GM12878 (cell line): ENCODE data around the gene SF3A1. TPM values are rescaled to one million over a fixed set of nuclear protein-coding genes. Genes with fewer than 3 reads are reported as not detected.

Experiments used
- EP300 ChIP-seq, 2 experiments: fragments of 150-350 bp in 1 of 2; IDR thresholded peaks; 2 replicates each; pipeline ENCODE4 v1.6.1; 2011 to 2012; ENCODE audit warnings: low read depth in 2 of 2, low read length in 2 of 2, borderline replicate concordance in 1 of 2, improper control_type of control experiment in 1 of 2, inconsistent platforms in 1 of 2; ENCODE audit not compliant: control insufficient read depth in 1 of 2
- EZH2 ChIP-seq: IDR thresholded peaks from 2 replicates; pipeline ENCODE4 v1.6.1; 2012; ENCODE audit warnings: low read depth, mild to moderate bottlenecking, control low read depth, inconsistent platforms, low read length, borderline replicate concordance; ENCODE audit not compliant: control insufficient read depth
- KAT2A ChIP-seq: conservative IDR thresholded peaks from 2 replicates; pipeline ENCODE4 v1.6.1; 2011; ENCODE audit warnings: low read depth, low read length; ENCODE audit not compliant: control insufficient read depth
- MTA2 ChIP-seq: fragments of 450-650 bp; IDR thresholded peaks from 2 replicates; pipeline ENCODE4 v1.6.1; 2016; ENCODE audit warnings: low read depth, mild to moderate bottlenecking, moderate library complexity
- MTA3 ChIP-seq: IDR thresholded peaks from 2 replicates; pipeline ENCODE4 v1.6.1; 2012; ENCODE audit warnings: low read length, inconsistent platforms, borderline replicate concordance
- MYC ChIP-seq: IDR thresholded peaks from 2 replicates; pipeline ENCODE4 v1.6.1; 2011; ENCODE audit warnings: mild to moderate bottlenecking, low read length, moderate library complexity, inconsistent platforms; ENCODE audit not compliant: insufficient read depth, insufficient replicate concordance, insufficient read length, severe bottlenecking
- PAX5 ChIP-seq: IDR thresholded peaks from 2 replicates; pipeline ENCODE4 v1.6.1; 2011; ENCODE audit warnings: low read depth, low read length, borderline replicate concordance
- PML ChIP-seq: IDR thresholded peaks from 2 replicates; pipeline ENCODE4 v1.6.1; 2012; ENCODE audit warnings: low read length, inconsistent platforms
- SPI1 ChIP-seq: IDR thresholded peaks from 2 replicates; pipeline ENCODE4 v1.6.1; 2011; ENCODE audit warnings: low read depth, mild to moderate bottlenecking, low read length, moderate library complexity, borderline replicate concordance; ENCODE audit not compliant: insufficient read depth
- TAF1 ChIP-seq: IDR thresholded peaks from 2 replicates; pipeline ENCODE4 v1.6.1; 2011; ENCODE audit warnings: mild to moderate bottlenecking, low read depth, low read length, borderline replicate concordance
- polyA plus RNA-seq, 11 experiments: library from polyadenylated mRNA; depleted of rRNA in 4 of 11; unstranded in 6 of 11; stranded (reverse) in 5 of 11; fragments of >200 nt; fragmentation: Nextera tagmentation in 4 of 11; fragmentation: Illumina TruSeq in 1 of 11; extraction: Ambion mirVana in 4 of 11; extraction: Trizol in 1 of 11; gene quantifications; 1 replicate in 1 of 11; 2 replicates in 10 of 11; pipeline versions ENCODE4 v1.2.1 to v1.2.3, GENCODE V29; 2011 to 2016; ENCODE audit warnings: inconsistent platforms in 2 of 11, missing spikeins in 2 of 11, low read depth in 1 of 11
- total RNA-seq, 4 experiments: library from RNA; depleted of rRNA in 3 of 4; stranded (reverse); fragments of >200 nt in 3 of 4; fragmentation: Illumina TruSeq in 1 of 4; extraction: Trizol in 1 of 4; gene quantifications; 2 replicates each; pipeline versions ENCODE4 v1.2.1 to v1.2.3, GENCODE V29; 2013 to 2021
- TF ChIP-seq, protein P1 (sequence below): fragments of 450-650 bp; formaldehyde crosslinking; IDR thresholded peaks from 2 replicates; pipeline ENCODE4 v1.4.0; 2020; ENCODE audit warnings: mild to moderate bottlenecking, moderate library complexity
- TF ChIP-seq, protein P2 (sequence below): fragments of 450-650 bp; formaldehyde crosslinking; IDR thresholded peaks from 2 replicates; pipeline ENCODE4 v1.5.0; 2022; ENCODE audit warnings: mild to moderate bottlenecking, missing genetic modification characterization
- TF ChIP-seq, protein P3 (sequence below): fragments of 450-650 bp; formaldehyde crosslinking; IDR thresholded peaks from 2 replicates; pipeline ENCODE4 v1.4.0; 2022; ENCODE audit warnings: mild to moderate bottlenecking, moderate library complexity
- TF ChIP-seq, protein P4 (sequence below): IDR thresholded peaks from 2 replicates; pipeline ENCODE4 v1.6.1; 2011; ENCODE audit warnings: low read depth, low read length, improper control_type of control experiment, borderline replicate concordance
- TF ChIP-seq, protein P5 (sequence below): fragments of 450-650 bp; IDR thresholded peaks from 2 replicates; pipeline ENCODE4 v1.6.1; 2016; ENCODE audit warnings: mild to moderate bottlenecking

SF3A1 gene
- total and polyA plus RNA-seq, 10 of the 15 experiments (the other 5 are each of a cell fraction or from before 2014, with no cell fraction given) = 10.4 to 239 (median 46.0) TPM

DNA sequence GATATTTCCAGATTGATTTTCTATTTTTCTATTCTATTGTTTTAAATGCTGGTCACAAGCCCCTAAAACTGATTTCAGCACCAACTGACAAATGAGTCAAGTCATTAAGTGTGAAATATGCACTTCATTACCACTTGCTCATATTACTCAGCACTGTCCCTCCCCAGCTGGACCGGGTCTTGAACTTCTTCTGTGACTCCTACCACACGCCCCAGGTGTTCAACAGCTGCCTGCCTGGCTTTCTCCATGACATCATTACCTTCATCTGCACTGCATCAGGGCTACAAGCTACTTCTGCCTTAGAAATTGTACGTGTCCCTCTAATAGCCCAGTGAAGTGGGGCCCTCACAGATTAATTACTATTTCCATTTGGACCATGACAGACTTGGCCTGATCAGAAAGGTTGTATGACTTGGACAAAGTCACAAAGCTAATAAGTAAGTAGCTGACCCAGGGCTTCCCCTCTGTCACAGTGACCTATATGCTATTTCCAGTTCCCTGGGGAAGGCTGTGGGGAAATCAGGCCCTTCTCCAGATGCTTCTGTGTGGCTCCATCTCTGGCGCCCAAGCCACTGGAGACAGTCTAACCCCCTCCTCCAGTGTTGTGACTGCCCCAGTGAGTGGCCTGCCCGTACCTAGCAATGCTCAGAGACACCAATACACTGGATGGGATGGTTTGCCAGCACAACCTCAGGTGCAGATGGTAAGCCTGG, 48.0 kb downstream of the SF3A1 start (continued):
- no peak for TF ChIP-seq MTA3
- TF ChIP-seq, protein P1, sequence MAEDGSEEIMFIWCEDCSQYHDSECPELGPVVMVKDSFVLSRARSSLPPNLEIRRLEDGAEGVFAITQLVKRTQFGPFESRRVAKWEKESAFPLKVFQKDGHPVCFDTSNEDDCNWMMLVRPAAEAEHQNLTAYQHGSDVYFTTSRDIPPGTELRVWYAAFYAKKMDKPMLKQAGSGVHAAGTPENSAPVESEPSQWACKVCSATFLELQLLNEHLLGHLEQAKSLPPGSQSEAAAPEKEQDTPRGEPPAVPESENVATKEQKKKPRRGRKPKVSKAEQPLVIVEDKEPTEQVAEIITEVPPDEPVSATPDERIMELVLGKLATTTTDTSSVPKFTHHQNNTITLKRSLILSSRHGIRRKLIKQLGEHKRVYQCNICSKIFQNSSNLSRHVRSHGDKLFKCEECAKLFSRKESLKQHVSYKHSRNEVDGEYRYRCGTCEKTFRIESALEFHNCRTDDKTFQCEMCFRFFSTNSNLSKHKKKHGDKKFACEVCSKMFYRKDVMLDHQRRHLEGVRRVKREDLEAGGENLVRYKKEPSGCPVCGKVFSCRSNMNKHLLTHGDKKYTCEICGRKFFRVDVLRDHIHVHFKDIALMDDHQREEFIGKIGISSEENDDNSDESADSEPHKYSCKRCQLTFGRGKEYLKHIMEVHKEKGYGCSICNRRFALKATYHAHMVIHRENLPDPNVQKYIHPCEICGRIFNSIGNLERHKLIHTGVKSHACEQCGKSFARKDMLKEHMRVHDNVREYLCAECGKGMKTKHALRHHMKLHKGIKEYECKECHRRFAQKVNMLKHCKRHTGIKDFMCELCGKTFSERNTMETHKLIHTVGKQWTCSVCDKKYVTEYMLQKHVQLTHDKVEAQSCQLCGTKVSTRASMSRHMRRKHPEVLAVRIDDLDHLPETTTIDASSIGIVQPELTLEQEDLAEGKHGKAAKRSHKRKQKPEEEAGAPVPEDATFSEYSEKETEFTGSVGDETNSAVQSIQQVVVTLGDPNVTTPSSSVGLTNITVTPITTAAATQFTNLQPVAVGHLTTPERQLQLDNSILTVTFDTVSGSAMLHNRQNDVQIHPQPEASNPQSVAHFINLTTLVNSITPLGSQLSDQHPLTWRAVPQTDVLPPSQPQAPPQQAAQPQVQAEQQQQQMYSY (CRISPR knock-in tag) = no peak
- TF ChIP-seq KAT2A = no peak
- 0 out of 2 replicates have a peak, but pooled peaks have one; percentile 42 for TF ChIP-seq PML
- no peak for TF ChIP-seq SPI1
- TF ChIP-seq PAX5 = peak; percentile 72; the same call in 1 of the 2 replicates
- no peak for TF ChIP-seq EZH2
- TF ChIP-seq TAF1 = no peak
- peak; percentile 87 for TF ChIP-seq MTA2
- TF ChIP-seq MYC = no peak
- TF ChIP-seq EP300 (IDR thresholded peaks at IDR 0.05; ENCODE audit: borderline replicate concordance in 1 of 2, control insufficient read depth in 1 of 2, low read depth in 2 of 2, low read length in 2 of 2) = peak in 1 of 2 experiments; percentile 70; a peak in 2 of 4 replicates
- TF ChIP-seq, protein P2, sequence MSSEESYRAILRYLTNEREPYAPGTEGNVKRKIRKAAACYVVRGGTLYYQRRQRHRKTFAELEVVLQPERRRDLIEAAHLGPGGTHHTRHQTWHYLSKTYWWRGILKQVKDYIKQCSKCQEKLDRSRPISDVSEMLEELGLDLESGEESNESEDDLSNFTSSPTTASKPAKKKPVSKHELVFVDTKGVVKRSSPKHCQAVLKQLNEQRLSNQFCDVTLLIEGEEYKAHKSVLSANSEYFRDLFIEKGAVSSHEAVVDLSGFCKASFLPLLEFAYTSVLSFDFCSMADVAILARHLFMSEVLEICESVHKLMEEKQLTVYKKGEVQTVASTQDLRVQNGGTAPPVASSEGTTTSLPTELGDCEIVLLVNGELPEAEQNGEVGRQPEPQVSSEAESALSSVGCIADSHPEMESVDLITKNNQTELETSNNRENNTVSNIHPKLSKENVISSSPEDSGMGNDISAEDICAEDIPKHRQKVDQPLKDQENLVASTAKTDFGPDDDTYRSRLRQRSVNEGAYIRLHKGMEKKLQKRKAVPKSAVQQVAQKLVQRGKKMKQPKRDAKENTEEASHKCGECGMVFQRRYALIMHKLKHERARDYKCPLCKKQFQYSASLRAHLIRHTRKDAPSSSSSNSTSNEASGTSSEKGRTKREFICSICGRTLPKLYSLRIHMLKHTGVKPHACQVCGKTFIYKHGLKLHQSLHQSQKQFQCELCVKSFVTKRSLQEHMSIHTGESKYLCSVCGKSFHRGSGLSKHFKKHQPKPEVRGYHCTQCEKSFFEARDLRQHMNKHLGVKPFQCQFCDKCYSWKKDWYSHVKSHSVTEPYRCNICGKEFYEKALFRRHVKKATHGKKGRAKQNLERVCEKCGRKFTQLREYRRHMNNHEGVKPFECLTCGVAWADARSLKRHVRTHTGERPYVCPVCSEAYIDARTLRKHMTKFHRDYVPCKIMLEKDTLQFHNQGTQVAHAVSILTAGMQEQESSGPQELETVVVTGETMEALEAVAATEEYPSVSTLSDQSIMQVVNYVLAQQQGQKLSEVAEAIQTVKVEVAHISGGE = no peak
- TF ChIP-seq, protein P3, sequence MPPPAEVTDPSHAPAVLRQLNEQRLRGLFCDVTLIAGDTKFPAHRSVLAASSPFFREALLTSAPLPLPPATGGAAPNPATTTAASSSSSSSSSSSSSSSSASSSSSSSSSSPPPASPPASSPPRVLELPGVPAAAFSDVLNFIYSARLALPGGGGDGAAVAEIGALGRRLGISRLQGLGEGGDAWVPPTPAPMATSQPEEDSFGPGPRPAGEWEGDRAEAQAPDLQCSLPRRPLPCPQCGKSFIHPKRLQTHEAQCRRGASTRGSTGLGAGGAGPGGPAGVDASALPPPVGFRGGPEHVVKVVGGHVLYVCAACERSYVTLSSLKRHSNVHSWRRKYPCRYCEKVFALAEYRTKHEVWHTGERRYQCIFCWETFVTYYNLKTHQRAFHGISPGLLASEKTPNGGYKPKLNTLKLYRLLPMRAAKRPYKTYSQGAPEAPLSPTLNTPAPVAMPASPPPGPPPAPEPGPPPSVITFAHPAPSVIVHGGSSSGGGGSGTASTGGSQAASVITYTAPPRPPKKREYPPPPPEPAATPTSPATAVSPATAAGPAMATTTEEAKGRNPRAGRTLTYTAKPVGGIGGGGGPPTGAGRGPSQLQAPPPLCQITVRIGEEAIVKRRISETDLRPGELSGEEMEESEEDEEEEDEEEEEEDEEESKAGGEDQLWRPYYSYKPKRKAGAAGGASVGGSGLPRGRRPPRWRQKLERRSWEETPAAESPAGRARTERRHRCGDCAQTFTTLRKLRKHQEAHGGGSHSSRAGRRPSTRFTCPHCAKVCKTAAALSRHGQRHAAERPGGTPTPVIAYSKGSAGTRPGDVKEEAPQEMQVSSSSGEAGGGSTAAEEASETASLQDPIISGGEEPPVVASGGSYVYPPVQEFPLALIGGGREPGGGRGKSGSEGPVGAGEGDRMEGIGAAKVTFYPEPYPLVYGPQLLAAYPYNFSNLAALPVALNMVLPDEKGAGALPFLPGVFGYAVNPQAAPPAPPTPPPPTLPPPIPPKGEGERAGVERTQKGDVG (CRISPR knock-in tag) = no peak
- TF ChIP-seq, protein P4, sequence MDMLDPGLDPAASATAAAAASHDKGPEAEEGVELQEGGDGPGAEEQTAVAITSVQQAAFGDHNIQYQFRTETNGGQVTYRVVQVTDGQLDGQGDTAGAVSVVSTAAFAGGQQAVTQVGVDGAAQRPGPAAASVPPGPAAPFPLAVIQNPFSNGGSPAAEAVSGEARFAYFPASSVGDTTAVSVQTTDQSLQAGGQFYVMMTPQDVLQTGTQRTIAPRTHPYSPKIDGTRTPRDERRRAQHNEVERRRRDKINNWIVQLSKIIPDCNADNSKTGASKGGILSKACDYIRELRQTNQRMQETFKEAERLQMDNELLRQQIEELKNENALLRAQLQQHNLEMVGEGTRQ = no peak
- TF ChIP-seq, protein P5, sequence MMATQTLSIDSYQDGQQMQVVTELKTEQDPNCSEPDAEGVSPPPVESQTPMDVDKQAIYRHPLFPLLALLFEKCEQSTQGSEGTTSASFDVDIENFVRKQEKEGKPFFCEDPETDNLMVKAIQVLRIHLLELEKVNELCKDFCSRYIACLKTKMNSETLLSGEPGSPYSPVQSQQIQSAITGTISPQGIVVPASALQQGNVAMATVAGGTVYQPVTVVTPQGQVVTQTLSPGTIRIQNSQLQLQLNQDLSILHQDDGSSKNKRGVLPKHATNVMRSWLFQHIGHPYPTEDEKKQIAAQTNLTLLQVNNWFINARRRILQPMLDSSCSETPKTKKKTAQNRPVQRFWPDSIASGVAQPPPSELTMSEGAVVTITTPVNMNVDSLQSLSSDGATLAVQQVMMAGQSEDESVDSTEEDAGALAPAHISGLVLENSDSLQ = 0 out of 2 replicates have a peak, but pooled peaks have one; percentile 2
